Glutamatergic neuron (in vitro differentiated cells): ENCODE results near the gene ENTPD2. TPM values are rescaled to one million over a fixed set of nuclear protein-coding genes. Genes with fewer than 3 reads are reported as not detected.

Source experiments
- DNase-seq: peaks from one replicate; pipeline ENCODE4 v3.0.0; 2022
- H3K27ac Mint-ChIP-seq: one replicate; pipeline ENCODE4 v1.8.0; 2020; ENCODE audit warnings: mild to moderate bottlenecking, mixed read lengths, inconsistent platforms; ENCODE audit not compliant: unreplicated experiment
- H3K27me3 Mint-ChIP-seq: one replicate; pipeline ENCODE4 v1.8.0; 2020; ENCODE audit warnings: mild to moderate bottlenecking, moderate library complexity, mixed read lengths, inconsistent platforms; ENCODE audit not compliant: unreplicated experiment
- H3K36me3 Mint-ChIP-seq: one replicate; pipeline ENCODE4 v1.8.0; 2020; ENCODE audit warnings: mild to moderate bottlenecking, mixed read lengths, inconsistent platforms; ENCODE audit not compliant: unreplicated experiment
- H3K4me1 Mint-ChIP-seq: one replicate; pipeline ENCODE4 v1.8.0; 2020; ENCODE audit warnings: mild to moderate bottlenecking, low read depth, mixed read lengths, inconsistent platforms; ENCODE audit not compliant: unreplicated experiment
- H3K4me3 Mint-ChIP-seq: one replicate; pipeline ENCODE4 v1.8.0; 2020; ENCODE audit warnings: mild to moderate bottlenecking, mixed read lengths, inconsistent platforms; ENCODE audit not compliant: unreplicated experiment
- H3K9me3 Mint-ChIP-seq: one replicate; pipeline ENCODE4 v1.8.0; 2020; ENCODE audit warnings: mild to moderate bottlenecking, moderate library complexity, mixed read lengths, inconsistent platforms; ENCODE audit not compliant: unreplicated experiment
- total RNA-seq: library from RNA; stranded (reverse); fragmentation: NEBNext Ultra II Directional; extraction: Animal tissue kit (Norgen Biotek cat#: 25700); gene quantifications from one replicate; pipeline ENCODE4 v1.2.1, GENCODE V29; 2021; ENCODE audit not compliant: unreplicated experiment
- TF ChIP-seq, protein P1 (sequence below): fragments of 200-600 bp; sonication (generic); IDR thresholded peaks from one replicate; pipeline ENCODE4 v1.5.0; 2021; ENCODE audit not compliant: partially characterized antibody, unreplicated experiment

ENTPD2 gene
- total RNA-seq, 1 donor from 2014 or later, result 0.69 TPM

DNA sequence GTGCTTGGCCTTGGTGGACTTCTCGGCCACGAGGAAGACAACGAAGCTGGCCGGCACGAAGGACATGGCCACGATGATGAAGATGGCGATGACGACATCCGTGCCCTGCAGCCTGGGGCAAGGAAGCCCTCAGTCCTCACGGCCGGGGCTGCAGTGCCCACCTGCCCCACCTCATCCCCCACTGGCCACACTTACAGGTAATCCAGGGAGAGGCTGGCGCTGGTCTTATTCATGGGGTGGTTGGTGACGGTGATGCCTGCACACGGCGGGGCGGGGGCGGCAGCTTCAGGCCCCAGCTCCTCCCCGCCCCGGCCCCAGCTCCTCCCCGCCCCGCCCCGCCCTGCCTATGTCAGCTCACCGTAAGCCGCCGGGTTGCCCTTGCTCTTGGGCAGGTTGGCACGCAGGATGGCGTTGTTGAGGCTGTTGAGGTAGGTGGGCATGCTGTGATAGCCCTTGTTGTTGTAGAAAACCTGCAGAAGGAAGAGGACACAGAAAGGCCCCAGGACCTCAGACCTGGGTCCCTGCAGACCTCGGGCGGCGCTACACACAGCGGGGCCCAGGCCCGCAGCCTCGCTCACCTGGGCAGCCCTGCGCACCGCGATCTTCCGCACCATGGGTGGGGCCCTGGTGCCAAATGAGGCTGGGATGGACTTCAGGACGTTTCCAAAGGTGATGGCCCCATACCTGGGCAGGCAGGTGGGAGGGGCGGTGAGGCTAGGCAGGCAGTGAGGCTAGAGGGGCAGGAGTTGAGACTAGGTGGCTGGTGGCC, 41.8 kb downstream of the ENTPD2 start:
- Mint-ChIP-seq H3K27ac (no peak overlapping the region), H3K4me3 (no peak overlapping the region), H3K4me1 (no peaks in the 10 kb centered on the region), H3K9me3 (peaks cover 1% of the 10 kb centered on the region), H3K27me3 (peaks cover 3% of the 10 kb centered on the region), H3K36me3 (no peaks in the 10 kb centered on the region)
- DNase-seq, result no peak
- TF ChIP-seq, protein P1, sequence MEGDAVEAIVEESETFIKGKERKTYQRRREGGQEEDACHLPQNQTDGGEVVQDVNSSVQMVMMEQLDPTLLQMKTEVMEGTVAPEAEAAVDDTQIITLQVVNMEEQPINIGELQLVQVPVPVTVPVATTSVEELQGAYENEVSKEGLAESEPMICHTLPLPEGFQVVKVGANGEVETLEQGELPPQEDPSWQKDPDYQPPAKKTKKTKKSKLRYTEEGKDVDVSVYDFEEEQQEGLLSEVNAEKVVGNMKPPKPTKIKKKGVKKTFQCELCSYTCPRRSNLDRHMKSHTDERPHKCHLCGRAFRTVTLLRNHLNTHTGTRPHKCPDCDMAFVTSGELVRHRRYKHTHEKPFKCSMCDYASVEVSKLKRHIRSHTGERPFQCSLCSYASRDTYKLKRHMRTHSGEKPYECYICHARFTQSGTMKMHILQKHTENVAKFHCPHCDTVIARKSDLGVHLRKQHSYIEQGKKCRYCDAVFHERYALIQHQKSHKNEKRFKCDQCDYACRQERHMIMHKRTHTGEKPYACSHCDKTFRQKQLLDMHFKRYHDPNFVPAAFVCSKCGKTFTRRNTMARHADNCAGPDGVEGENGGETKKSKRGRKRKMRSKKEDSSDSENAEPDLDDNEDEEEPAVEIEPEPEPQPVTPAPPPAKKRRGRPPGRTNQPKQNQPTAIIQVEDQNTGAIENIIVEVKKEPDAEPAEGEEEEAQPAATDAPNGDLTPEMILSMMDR, result no peak

DNA sequence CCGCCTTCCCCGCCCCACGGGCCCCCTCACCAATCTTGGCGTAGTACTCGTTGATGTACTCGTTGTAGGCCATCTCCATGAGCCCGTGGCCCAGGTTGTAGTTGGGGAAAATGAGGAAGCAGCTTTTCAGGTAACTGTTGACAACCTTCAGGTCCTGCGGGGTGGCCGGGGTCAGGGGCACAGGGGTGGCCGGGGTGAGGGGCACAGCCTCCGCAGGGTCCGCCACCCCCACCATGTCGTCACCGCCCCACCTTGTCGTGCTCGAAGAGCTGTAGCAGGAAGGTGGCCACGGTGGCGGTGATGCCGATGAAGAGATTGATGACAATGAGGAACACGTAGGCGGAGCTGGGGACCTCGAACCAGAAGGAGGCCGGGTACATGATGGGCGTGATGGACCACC, 42.7 kb downstream of the ENTPD2 start:
- no peaks in the 10 kb centered on the region for H3K36me3 Mint-ChIP-seq
- H3K9me3 Mint-ChIP-seq, result peaks cover 1% of the 10 kb centered on the region
- DNase-seq, result no peak
- no peak overlapping the region for H3K4me3 Mint-ChIP-seq
- H3K27ac Mint-ChIP-seq, result no peak overlapping the region
- TF ChIP-seq, protein P1, result no peak
- H3K27me3 Mint-ChIP-seq, result peaks cover under 1% of the 10 kb centered on the region
- peaks cover under 1% of the 10 kb centered on the region for H3K4me1 Mint-ChIP-seq

DNA sequence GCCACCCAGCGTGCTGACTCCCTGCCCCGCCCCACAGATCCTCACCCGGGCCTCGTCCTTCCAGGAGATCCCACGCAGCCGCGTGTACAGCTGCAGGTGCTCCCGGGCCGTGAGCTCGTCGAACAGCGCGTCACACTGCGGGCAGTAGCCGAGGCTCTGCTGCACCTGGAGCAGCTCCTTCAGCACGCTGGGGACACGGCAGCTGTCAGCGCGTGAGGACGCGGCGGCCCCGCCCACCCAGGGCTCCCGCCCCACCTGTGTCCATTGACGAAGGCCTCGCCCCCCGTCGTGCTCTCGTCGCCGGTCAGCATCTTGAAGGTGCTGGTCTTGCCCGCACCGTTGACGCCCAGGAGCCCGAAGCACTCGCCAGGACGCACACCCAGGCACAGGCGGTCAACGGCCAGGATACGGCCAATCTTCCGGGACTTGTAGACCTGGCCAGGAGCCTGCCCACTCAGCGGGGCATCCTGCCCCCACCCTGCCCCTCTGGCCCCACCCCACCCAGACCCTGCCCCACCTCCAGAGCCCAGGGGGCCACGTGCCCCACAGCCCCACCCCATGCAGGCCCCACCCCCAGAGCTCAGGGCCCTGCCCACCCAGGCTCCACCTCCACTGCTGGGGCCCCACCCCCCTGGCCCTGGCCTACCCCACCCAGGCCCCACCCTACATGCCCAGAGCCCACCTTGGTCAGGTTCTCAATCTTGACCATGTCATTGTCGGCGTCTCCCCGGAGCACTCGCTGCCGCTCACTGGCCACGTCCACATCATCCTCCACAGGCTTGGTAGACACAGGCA, 43.7 kb downstream of the ENTPD2 start:
- TF ChIP-seq, protein P1, result no peak

DNA sequence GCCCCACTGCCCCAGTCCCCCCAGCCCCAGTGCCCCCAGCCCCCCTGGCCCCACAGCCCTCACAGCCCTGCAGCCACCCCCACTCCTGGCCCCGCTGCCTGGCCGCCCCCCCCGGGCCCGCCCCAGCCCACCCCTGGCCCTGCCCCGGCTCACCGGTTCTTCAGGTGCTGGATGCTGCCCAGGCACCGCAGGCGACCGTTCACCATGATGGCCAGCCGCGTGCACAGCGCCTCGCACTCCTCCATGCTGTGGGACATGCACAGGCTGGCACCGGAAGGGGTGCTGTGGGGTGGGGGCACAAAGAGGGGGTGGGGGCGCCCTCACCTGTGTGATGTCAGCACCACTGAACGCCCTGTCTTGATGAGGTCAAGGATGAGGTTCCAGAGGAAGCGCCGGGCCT, 44.6 kb downstream of the ENTPD2 start:
- TF ChIP-seq, protein P1, result no peak
- H3K27ac Mint-ChIP-seq, result no peak overlapping the region
- H3K4me3 Mint-ChIP-seq, result no peak overlapping the region
- H3K9me3 Mint-ChIP-seq, result peaks cover 2% of the 10 kb centered on the region
- H3K27me3 Mint-ChIP-seq, result peaks cover 3% of the 10 kb centered on the region
- H3K4me1 Mint-ChIP-seq, result peaks cover 2% of the 10 kb centered on the region
- H3K36me3 Mint-ChIP-seq, result no peaks in the 10 kb centered on the region
- DNase-seq, result no peak

More for the DNA sequence above, 43.7 kb downstream of the ENTPD2 start:
- Mint-ChIP-seq H3K27me3 (peaks cover 3% of the 10 kb centered on the region), H3K4me3 (no peak overlapping the region), H3K27ac (no peak overlapping the region), H3K36me3 (no peaks in the 10 kb centered on the region), H3K4me1 (peaks cover 2% of the 10 kb centered on the region), H3K9me3 (no peaks in the 10 kb centered on the region)
- DNase-seq, result no peak

DNA sequence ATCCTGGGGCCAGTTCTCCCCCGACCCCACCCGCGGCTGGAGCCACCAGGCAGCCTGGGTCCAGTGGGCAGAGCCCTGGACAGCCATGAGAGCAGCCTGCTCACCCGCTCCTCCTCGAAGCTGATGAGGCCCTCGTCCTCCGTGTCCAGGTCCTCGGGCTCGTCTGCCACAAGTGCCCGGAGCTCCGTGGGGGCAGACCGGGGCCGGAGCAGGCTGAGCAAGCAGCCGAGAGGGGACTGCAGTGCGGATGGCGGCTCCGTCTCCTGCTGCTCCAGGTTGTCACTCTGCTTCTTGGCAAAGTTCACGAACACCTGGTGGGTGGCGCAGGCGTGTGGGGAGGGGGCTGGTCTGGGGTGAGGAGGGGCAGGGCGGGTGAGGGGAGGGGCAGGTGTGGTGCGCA, 45.5 kb downstream of the ENTPD2 start:
- TF ChIP-seq, protein P1, result no peak
- Mint-ChIP-seq H3K36me3 (no peaks in the 10 kb centered on the region), H3K27ac (no peak overlapping the region), H3K4me3 (no peak overlapping the region), H3K27me3 (peaks cover 3% of the 10 kb centered on the region), H3K4me1 (peaks cover 2% of the 10 kb centered on the region), H3K9me3 (peaks cover 2% of the 10 kb centered on the region)
- DNase-seq, result no peak
